HG02870 (cell line): ENCODE results near the gene TCF12.
"Not testable (repeated sequence)": the region's sequence is repeated elsewhere in the genome, so short reads cannot be mapped to it uniquely, and the experiment has no call there.

ENCODE experiments used
- ATAC-seq: cut with Tn5 transposase; IDR thresholded peaks from one replicate; pipeline ENCODE4 v1.9.1; 2021; ENCODE audit warnings: mild to moderate bottlenecking, moderate library complexity; ENCODE audit not compliant: unreplicated experiment

Gene TCF12

DNA sequence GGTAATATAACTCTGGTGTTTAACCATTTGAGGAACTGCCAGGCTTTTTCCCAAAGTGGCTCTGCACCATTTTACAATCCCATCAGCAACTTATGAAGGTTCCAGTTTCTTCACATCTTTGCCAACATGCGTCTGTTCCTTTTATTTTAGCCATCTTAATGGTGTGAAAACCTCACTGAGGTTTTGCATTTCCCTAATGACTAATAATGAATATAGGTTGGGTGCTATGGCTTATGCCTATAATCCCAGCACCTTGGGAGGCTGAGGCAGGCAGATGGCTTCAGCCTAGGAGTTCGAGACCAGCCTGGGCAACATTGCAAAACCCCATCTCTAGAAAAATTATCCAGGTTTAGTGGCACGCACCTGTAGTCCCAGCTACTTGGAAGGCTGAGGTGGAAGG is 210.6 kb downstream of the TCF12 start:
- no peak for ATAC-seq

DNA sequence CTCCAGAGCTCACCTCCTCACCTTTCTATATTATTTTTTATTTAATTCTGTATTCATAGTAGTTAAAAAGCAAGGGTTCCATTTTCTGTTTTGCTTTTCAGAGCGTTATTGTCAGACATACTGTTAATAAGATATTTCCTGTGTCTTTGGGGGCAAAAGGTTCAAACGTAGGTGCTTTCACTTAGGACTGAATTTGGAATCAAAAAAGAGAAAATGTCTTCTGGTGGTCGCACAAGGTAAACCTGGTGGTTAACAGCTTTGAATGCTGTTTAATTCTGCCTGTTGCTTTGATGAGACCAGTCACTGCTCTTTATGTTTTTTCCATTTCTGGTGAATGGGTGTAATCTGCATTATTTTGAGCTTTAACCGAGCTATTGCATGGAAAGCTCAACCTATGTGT is 212.5 kb downstream of the TCF12 start:
- ATAC-seq: no peak

DNA sequence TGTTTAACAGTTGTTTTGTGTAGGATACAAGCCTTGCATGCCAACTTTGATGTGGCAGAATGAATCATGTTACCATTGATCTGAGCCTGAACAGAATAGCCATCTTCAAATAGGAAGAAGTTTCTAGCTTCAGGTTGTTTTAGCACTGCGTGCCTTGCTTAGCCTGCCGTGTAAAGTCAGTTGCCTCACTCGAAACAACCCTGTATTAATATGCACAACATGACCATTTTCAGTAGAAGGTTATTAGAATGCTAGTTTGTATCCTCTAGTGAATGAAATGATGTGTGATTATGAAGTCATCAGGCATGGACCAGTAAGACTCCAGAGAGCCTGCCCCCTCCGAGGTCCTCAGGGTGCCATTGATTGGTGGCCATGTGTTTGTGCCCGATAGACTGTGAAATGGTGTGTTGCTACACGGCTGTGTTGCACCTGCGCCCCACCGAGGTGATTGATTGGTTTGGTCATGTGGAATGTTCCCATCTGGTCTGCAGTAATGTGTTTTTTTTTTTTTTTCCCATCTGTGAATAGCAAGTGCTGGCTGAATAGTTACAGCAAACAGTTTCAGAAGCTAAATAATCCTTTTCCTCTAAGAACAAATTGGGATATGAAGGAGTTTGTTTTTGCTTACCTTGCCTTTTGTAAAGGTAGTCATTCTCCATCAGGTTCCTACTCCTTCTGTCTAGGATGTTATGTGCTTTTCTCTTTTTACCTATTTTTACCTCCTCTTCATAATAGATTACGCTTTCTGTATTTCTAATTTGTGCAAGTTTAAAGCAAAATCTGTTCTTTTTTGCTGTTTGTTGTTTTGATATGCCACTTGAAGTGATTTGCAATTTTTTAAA is 214.9 kb downstream of the TCF12 start:
- ATAC-seq: no peak

- ATAC-seq: no peak
Observed at GRCh38 chr15:57134071-57134605, 215.7 kb downstream of the TCF12 start.

GRCh38 chr15:57134851-57135250 is 216.4 kb downstream of the TCF12 start:
- no peak for ATAC-seq

- no peak for ATAC-seq
Observed at GRCh38 chr15:57135800-57136199, 217.4 kb downstream of the TCF12 start.

- ATAC-seq: no peak
Observed at GRCh38 chr15:57138349-57138788, 219.9 kb downstream of the TCF12 start.

GRCh38 chr15:57143511-57144078 is 225.2 kb downstream of the TCF12 start:
- no peak for ATAC-seq

DNA sequence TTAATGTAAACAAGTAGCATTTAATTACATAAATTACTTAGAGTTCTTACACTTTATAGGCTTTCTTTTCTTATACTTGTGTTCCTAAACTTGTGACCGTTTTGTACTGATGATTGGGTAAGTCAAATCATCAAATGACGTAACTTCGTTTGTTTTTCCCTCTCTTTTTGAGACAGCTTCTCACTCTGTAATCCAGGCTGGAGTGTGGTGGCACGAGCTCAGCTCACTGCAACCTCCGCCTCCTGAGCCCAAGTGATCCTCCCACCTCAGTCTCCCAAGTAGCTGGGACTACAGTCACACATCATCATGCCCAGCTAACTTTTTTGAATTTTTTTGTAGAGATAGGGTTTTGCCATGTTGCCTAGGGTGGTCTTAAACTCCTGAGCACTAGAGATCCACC is 226.0 kb downstream of the TCF12 start:
- no peak for ATAC-seq

DNA sequence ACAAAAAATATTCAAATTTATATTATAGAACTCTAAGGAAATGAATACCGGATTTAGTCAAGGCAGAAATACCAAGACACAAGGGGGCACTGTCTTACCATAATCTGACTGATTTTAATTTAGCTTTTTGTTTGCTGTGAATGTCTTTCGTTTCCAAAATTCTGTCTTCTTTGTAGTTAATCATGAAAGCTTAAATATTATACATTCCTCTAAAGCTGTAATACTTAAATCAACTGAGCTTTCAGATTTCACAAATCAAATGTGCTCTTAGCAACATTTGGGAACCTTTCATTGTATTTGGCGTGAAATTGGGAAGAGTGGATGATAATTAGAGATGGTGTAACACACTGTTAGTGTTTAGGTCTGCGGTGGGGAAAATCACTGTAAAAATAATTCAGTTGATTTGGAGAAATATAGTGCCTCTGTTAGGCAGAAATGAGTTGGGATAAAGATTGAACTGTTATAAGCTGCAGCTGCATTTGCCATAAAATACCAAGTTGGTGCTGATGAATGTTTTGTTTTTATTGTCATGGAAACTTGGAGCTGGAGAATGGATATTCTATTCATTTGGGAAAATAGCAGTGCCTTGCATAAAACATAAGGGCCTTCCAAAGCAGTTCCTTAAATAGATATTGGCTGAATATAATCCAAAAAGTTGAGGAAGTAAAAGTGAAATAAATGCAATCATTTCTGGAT is 228.2 kb downstream of the TCF12 start:
- no peak for ATAC-seq

DNA sequence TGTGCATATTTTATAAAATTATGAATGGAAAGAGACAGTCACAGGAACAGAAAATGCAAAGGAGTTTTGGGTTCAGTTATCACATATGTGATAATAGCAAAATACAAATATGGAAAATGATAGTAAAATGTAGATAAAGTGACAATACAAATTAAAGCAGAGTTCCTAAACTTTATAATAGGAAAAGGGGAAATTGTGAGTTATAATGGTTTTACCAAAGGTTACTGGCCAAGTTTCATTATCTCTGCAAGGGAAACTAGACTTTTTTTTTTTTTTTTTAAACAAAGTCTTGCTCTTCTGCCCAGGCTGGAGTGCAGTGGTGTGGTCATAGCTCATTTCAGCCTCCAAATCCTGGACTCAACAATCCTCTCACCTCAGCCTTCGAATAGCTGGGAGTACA is 229.2 kb downstream of the TCF12 start:
- ATAC-seq: no peak

- ATAC-seq: no peak
Observed at GRCh38 chr15:57148262-57148661, 229.8 kb downstream of the TCF12 start.

DNA sequence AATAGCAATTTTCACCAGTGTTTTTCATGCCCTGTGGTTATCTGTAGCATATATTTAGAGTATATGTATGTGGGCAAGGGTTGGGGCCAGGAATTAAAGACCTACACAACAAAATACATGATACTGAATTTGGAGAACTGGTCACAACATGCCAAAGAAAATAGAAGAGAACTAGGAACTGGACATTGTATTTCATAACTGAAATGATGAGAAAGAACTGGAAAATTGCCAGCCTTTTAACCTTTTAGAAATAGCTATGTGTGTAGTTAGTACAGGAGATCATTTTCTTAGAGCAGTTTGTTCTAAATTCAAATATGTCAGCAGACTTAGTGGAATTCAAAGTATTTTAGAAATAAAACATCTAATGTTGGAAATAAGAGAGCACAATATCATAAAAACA is 230.8 kb downstream of the TCF12 start:
- ATAC-seq: no peak

GRCh38 chr15:57150066-57150865 is 231.8 kb downstream of the TCF12 start:
- ATAC-seq: no peak

DNA sequence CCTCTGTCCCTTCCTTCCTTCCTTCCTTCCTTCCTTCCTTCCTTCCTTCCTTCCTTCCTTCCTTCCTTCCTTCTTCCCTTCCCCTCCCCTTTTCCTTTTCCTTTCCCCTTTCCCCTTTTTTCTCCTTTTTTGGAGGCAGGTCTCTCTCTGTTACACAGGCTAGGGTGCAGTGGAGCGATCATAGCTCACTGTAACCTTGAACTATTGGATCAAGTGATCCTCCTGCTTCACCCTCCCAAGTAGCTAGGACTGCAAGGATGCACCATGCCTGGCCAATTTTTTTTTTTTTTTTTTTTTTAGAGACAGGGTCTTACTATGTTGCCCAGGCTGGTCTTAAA is 232.4 kb downstream of the TCF12 start:
- not testable (repeated sequence) for ATAC-seq

GRCh38 chr15:57152133-57152532 is 233.7 kb downstream of the TCF12 start:
- ATAC-seq: no peak

GRCh38 chr15:57152666-57153539 is 234.5 kb downstream of the TCF12 start:
- ATAC-seq: no peak

DNA sequence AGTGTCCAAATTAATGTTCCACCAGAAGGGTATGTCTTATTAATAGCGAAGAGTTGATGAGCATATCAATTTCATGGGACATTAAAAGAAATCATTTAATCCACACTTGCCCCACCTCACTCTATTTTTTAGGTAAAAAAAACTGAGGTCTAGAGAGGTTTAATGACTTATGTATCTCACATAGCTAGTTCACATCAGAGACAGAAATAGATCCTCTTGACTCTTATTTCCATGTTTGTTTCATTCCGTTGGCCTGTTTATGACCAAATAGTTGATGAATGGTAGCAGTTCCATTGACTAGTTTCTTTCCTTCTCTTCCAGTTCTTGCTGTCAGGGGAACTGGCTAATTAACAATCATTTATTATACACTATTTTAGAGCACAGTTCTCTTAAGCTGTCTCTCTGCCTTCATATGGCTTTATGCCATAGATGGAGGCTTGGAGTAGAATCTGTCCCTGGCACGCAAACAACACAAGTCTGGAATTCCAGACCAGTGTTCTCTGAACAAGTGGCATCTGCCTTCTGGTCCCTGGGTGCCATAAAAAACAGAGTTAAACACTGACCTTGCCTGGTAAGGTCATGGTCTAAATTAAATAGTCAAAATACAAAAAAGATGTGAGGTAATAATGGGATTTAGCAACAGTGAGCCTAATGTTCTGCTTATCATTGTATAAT is 237.9 kb downstream of the TCF12 start:
- no peak for ATAC-seq

DNA sequence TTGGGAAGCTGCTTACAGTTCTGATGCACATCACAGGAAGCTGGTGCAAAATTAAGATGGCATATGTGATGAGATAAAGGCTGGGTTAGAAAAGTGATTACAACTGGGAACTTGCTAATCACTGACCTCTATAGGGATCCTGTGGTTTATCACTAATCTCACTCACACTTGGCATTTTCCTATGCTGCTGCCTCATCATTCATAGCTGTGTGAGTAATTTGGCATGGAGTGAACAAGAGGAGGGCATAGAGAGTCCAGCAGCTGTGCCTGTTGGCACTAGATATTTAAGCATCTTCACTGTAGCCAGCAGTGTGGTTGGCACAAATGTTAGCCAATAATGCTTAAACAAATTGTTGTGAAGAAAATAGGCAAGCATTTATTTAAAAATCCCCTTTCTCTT is 240.1 kb downstream of the TCF12 start:
- ATAC-seq: no peak
